Measurements from ENCODE around the gene CBR4.
"Not testable (repeated sequence)": the region's sequence is repeated elsewhere in the genome, so short reads cannot be mapped to it uniquely, and the experiment has no call there.

CBR4 gene

DNA sequence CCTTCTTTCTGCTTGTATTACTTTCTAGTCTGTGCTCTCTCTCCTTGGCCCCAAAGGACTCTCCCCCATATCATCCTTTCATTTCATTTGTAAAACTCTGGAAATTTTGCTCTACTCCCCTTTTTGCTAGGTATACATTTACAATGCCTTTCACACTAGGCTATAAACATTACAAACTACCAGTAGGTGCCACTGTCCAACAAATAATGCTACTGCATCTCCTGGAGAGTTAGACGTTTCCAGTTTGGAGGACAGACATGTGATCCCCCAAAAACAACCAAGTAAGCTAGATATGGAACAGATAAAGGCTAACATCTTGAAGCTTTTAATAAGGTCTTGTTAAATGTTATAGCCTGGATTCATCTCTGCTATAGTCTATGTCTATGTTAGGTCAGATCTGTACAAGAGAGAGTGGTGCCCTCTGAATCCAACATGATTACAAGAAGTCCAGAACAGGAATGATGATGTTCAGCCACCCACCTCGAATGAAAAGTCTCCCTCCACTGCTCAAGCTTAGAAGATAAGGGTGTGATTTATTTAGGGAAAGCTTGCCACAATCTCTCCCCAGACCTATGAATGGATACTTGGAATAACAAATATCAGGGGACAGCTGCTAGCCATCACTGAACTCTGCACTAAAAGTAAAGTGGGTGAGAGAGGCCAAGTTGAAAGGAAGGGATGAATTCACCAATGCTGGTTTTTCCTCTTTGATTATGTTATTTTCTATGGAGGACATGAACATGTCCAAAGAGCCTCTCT is 14.3 kb downstream of the CBR4 start:
- DNase-seq (ENCODE audit: low read depth in 3 of 3, low spot score in 1 of 3) = no peak

DNA sequence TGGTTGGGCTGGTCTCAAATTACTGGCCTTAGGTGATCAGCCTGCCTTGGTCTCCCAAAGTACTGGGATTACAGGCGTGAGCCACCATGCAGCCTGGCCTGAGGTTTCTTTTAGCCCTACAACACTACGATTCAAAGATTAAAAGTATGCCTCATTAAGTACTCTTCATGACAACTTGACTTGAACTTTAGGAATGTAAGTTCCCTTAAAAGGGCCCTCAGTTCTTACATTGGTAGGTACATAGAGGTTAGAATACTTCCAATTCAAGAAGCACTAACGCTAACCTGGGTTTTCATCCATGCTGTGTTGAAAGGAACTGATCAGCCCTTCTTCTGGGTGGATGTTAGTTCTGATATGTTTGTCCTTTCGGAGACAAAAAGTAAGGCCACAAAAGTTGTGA is 15.1 kb downstream of the CBR4 start:
- no peak for DNase-seq (ENCODE audit: low read depth in 3 of 3, low spot score in 1 of 3)

DNA sequence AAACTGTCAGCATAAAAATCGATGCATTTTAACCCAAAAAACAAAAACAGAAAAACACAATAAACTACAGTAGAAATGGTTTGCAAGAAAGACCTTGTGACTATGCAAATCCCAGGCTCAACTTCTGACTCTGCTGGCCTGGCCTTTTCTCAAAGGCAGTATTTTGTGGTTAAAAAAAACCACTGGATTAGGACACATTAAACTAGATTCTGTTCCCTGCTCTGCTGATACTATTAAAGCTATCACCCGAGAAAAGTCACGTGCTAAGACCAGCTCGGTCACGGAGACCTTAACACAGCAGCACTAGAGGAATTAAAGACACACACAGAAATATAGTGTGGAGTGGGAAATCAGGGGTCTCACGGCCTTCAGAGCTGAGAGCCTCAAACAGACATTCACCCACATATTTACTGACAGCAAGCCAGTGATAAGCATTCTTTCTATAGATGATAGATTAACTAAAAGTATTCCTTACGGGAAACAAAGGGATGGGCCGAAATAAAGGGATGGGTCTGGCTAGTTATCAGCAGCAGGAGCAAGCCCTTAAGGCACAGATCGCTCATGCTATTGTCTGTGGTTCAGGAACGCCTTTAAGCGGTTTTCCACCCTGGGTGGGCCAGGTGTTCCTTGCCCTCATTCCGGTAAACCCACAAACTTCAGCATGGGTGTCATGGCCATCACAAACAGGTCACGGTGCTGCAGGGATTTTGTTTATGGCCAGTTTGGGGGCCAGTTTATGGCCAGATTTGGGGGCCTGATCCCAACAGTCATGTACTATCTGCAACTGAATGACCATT is 16.1 kb downstream of the CBR4 start:
- no peak for DNase-seq (ENCODE audit: low read depth in 3 of 3, low spot score in 1 of 3)

DNA sequence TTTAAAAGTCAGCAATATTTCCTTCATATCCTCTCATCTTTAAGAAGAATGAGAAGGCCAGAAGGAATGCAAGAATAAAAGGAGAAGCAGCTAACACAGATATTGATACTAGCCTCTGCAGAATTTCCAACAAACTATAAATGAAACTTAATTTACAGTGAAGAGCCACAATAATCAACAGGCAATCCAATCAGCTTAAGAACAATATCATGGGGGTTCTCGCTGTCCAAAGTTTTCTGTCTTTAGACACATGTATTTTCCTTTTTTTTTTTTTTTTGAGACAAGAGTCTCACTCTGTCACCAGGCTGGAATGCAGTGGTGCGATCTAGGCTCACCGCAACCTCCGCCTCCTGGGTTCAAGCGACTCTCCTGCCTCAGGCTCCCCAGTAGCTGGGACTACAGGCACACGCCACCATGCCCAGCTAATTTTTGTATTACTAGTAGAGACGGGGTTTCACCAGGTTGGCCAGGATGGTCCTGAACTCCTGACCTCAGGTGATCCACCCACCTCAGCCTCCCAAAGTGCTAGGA is 17.0 kb downstream of the CBR4 start:
- DNase-seq (ENCODE audit: low read depth in 3 of 3, low spot score in 1 of 3) = not testable (repeated sequence)

DNA sequence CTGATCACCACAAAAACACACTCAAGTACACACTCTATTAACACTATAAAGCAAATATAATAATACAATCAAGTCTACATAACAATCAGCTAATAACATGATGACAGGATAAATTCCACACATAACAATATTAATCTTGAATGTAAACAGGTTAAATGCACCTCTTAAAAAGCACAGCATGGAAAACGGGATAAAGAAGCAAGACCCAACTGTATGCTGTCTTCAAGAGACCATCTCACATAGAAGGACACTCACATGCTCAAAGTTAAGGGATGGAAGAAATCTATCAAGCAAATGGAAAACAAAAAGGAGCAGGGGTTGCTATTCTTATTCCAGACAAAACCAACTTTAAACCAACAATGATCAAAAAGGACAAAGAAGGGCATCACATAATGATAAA is 28.1 kb downstream of the CBR4 start:
- DNase-seq (ENCODE audit: low read depth in 3 of 3, low spot score in 1 of 3) = no peak

DNA sequence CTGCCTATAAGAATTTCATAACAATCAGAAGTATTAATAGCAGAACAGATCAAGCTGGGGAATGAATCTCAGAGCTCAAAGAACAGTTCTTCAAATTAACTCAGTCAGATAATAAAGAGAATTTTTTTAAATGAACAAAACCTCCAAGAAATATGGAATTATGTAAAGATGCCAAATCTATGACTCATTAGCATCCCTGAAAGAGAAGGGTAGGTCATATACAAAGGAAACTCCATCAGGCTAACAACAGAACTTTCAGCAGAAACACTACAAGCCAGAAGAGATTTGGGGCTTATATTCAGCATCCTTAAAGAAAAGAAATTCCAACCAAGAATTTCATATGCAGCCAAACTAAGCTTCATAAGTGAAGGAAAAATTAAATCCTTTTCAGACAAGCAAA is 28.6 kb downstream of the CBR4 start:
- no peak for DNase-seq (ENCODE audit: low read depth in 3 of 3, low spot score in 1 of 3)

DNA sequence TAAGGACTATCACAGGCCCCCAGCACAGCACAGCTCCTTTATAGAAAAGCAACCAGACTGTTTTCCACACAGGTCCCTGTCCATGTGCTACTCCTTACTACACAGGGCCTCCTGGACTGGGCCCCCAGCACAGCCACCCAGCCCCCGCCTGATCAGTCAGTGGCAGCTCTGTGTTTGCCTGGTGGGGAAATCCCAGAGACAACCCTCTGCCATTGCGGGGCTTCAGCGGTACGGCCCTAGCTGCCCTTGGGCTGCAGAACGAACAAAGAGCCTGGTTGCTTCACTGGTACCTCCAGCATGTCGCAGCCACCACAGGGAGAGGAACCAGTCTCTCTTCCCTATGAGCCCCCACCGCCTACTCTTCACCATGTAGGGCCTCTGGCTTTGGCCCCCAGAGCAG is 30.7 kb downstream of the CBR4 start:
- DNase-seq (ENCODE audit: low read depth in 3 of 3, low spot score in 1 of 3) = no peak

DNA sequence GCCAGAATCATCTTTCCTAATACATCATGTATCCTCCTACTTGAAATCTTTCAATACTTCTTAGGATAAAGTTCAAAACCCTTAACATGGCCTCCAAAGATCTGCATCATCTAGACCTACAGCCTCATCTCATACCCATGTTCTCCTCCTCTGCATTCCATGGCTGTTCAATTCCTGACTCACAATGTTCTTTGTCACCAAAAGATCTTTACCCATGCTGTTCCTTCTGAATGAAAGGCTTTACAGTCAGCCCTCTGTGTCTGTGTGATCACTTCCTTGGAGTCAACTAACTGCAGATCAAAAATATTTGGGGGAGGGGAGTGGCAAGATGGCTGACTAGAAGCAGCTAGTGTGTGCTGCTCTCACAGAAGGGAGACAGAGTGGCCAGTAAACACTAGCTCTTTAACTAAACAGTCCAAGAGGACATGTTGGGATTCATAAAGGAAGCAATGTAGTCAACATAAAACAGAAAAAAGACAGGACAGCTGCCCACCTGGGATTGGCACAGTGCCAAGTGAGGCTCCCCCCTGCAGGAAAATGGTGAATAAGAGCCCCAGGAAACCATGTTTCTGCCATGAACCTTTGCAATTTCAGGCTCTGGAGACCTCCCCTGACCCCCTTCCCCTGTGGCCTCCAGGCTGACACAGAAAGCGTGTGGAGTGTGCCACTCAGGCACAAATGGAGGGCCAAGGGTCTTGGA is 31.9 kb downstream of the CBR4 start:
- DNase-seq (ENCODE audit: low read depth in 3 of 3, low spot score in 1 of 3) = no peak

DNA sequence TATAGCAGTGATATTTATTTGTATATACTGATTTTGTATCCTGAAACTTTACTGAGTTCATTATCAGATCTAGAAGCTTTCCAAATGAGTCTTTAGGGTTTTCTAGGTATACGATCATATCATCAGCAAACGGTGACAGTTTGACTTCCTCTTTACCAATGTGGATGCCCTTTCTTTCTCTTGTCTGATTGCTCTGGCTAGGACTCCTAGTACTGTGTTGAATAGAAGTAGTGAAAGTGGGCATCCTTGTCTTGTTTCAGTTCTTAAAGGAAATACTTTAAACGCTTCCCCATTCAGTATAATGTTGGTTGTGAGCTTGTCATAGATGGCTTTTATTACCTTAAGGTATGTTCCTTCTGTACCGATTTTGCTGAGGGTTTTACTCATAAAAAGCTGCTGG is 37.5 kb downstream of the CBR4 start:
- no peak for DNase-seq (ENCODE audit: low read depth in 3 of 3, low spot score in 1 of 3)

DNA sequence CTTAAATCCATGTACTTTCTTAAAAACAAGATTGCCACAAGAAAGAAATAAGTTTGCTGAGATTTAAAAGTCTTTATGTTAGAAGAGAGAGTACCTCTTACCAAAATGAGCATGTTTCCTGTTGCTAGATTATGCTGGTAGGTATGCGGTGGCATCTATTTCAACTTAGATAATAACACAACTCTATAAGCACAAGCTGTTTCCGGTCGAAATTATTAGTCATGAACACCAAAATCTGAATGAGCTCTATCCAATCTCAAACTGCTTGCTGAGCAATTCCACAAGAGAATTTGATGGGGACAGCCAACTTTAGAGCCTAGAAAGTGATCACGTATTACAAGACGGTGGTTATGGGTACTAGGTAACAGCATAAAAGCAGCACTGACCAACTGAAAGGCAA is 49.3 kb downstream of the CBR4 start:
- no peak for DNase-seq (ENCODE audit: low read depth in 3 of 3, low spot score in 1 of 3)

DNA sequence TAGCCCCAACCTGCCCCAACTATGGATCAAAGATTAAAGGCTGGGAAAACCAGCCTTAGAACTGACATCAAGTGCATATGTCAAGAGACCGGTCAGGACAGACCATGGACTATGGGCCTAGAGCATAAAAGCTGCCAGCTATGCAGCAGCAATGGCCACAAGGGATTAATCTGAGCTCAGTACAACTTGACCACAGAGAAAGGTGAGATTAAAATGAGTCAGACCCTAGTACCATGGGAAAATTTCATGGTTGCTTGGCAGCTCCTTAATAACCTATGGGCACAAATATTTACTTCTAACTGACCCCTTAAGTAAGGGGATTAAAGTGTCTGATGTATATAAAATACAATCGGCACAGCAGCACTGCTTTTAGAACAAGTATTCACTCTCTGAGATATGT is 54.4 kb downstream of the CBR4 start:
- no peak for DNase-seq (ENCODE audit: low read depth in 3 of 3, low spot score in 1 of 3)

DNA sequence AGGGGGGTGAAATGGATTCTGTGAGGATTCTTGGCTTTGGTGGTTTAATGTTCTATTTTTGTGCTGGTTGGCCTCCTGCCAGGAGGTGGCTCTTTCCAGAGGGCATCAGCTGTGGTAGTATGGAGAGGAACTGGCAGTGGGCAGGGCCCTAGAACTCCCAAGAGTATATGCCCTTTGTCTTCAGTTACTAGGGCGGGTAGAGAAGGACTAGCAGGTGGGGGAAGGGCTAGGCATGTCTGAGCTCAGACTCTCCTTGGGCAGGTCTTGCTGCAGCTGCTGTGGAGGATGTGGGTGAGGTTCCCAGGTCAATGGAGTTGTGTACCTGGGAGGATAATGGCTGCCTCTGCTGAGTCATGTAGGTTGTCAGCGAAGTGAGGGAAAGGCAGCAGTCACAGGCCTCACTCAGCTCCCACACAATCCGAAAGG is 57.2 kb downstream of the CBR4 start:
- DNase-seq (ENCODE audit: low read depth in 3 of 3, low spot score in 1 of 3) = not testable (repeated sequence)

DNA sequence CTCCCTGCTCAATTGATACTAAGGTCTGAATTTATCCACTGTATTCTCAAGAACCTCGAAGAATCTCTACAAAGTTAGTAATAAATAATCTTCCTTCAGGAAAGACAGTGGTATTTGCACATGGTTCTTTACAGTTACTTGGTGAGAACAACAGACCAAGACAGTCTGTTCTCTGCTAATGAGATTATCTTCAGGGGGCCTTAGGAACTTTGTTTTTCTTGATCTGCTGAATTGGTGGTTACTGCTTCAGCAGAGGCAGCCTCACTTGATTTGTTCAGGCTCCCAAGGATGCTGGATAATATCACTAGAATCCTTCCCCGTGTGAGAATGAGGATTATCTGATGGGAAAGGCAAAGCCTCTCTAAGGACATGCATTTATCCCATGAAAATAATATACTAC is 64.8 kb downstream of the CBR4 start:
- no peak for DNase-seq (ENCODE audit: low read depth in 3 of 3, low spot score in 1 of 3)

DNA sequence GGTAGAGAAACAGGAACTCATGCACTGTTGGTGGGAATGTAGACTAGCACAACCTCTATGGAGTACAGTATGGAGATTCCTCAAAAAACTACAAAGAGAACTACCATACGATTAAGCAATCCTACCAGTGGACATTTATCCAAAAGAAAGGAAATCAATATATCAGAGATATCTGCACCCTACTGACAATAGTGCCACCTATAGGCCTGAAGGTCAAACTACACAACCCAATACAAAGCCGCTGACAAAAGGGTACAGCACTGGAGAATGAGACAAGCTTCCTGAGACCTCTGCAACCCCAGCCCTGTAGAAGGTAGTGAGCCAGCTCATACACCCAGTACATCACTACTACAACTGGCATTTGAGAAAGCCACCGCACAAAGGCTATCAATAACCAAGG is 67.1 kb downstream of the CBR4 start:
- no peak for DNase-seq (ENCODE audit: low read depth in 3 of 3, low spot score in 1 of 3)
